ENCODE measurements around the gene CCDC188. TPM values are rescaled to one million over a fixed set of nuclear protein-coding genes. Genes with fewer than 3 reads are reported as not detected.
"Not testable (repeated sequence)": the region's sequence is repeated elsewhere in the genome, so short reads cannot be mapped to it uniquely, and the experiment has no call there.

Gene CCDC188
- polyA plus RNA-seq, 1 donor = 2.2 TPM

DNA sequence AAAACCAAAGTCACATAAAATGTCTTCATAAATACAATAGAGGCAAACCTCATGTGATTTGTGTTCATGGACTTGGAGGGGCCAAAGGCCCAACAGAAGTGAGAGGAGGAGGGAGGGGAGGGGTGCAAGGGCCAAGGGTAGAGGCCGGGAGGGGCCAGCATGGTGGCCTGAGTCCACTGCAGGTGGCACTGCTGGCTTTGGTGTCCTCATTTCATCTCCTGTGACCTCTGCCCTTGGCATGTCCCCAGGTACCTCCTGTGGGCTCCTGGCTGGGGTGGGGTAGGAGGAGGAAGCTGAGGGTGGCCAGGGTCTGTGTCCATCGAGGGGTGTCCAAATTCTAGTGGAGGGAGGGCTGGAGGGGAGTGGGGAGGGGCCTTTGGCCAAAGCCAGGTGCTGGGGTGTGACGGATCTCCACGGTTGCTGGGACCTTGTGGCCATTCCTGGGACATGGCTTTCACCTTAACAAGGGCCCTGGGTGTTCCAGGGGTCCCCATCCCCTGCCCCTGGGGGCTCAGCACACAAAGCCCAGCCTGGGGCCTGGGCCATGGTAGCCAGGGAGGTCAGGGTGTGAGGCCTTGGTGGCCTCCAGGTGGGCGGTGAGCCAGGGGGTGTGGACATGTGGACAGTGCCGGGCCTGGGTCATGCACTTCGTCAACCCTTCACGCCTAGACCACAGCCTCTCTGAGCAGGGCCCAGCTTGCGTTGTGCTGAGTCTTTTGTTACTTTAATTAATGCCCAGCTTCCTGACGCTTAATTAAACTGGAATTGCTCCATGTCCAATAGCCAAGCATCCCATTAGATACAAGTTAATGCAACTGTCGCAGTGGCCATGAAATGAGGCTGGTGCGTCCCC is 20.7 kb upstream of the CCDC188 start:
- no peak for DNase-seq (ENCODE audit: low read depth)

GRCh38 chr22:20170170-20170569 is 19.3 kb upstream of the CCDC188 start:
- no peak for DNase-seq (ENCODE audit: low read depth)

GRCh38 chr22:20169253-20169822 is 18.5 kb upstream of the CCDC188 start:
- DNase-seq (ENCODE audit: low read depth) = no peak

DNA sequence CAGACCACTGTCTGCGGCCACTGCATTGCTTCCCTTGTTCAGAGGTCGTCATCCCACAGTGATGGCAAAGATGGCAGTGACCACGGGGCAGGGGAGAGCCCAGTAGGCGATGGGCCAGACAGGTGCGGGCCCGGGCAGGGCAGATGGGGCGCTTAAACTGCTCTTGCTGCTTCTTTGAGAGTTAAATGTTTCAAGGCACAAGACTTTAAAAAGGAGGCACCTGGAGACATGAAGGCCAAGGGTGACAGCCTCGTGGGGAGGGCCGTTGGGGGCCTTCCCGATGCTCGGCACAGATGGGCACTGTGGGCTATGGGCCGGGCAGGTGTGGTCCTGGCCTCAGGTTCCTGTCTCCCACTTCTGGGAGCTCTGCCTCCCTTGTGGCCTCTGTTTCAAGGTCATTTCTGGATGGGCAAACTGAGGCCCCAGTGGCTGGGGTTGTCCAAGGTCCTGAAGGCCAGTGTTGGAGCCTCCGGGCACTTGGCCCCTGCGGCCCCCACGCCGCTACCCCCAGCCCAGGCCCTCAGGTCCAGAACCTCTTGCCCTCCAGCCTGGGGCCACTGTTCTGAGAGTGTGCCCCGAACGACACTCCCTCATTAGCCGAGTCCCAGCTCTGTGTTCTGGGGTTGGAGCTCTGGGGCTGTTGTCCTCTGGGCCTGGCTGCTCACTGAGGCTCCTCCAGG is 16.9 kb upstream of the CCDC188 start:
- no peak for DNase-seq (ENCODE audit: low read depth)

- no peak for DNase-seq (ENCODE audit: low read depth)
Measured at GRCh38 chr22:20166703-20167102, 15.8 kb upstream of the CCDC188 start.

- DNase-seq (ENCODE audit: low read depth) = no peak
Measured at GRCh38 chr22:20165913-20166312, 15.1 kb upstream of the CCDC188 start.

GRCh38 chr22:20165421-20165820 is 14.6 kb upstream of the CCDC188 start:
- DNase-seq (ENCODE audit: low read depth) = no peak

GRCh38 chr22:20164863-20165262 is 14.0 kb upstream of the CCDC188 start:
- DNase-seq (ENCODE audit: low read depth) = no peak

- no peak for DNase-seq (ENCODE audit: low read depth)
Measured at GRCh38 chr22:20160041-20160440, 9.2 kb upstream of the CCDC188 start.

DNA sequence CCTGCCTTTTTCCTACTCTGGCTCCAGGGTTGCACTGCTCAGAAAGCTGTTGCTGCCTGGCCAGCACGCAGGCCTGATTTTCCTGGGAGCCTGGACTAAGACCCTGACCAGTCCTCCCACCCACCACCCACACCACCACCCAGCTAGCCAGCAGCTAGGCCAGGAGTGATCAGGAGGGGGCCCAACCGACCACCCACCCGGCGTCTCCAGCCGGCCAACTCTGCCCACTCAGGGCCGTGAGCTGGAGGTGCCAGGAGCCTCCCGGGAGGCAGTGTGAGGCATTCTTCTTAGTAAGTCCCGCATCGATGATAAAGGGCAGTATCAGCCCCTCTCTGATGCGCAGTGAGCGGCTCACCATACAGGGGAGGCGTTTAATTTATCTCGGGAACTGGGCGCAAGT is 8.7 kb upstream of the CCDC188 start:
- DNase-seq (ENCODE audit: low read depth) = not testable (repeated sequence)

DNA sequence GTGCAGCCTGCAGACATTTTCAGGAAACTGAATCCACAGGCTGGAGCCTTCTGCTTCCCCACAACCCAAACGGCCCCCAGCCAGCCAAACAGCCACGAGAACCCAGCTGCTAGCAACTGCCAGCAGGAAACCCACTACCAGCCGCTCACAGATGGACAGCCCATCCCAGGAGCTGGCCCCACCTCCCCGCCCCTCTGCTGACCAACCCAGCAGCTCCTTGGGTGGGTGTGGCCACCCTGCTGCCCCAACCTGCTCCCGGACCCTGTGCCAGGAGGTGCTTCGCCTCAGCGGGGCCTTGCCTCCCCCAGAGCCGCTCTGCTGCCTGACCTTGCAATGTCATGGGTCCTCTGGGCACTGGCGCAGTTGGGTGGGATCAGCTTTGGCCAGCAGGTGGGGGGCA is 8.2 kb upstream of the CCDC188 start:
- no peak for DNase-seq (ENCODE audit: low read depth)

DNA sequence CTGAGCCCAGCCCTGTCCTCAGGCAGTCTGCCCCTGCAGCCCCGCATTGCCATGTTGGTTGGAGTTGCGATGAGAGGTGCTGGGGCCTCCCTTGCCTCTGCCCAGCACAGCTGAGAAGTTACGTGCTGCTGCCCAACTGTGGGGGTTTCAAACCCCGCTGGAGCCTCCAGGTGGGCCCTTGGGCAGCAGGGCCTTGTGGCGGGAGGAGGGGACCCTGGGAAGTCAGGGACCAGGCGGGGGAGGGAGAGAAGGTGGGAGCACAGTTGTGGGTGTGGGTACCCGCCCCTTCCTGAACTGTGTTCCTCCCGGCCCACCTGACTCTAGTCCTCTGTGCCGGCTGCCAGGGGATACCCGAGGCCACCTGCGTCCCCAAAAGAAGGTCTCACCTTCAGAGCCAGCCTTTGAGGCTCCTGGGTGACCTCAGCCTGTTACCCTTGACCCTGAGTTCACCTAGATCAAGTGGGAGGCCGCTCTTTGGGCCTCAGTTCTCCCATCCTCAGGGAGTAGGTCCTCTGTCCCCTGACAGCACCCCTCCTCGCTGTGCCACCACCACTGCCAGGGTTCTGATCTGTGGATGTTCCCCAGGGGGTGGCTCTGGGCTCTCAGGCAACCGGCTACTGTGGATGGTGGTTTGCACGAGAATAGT is 7.7 kb upstream of the CCDC188 start:
- DNase-seq (ENCODE audit: low read depth) = no peak

DNA sequence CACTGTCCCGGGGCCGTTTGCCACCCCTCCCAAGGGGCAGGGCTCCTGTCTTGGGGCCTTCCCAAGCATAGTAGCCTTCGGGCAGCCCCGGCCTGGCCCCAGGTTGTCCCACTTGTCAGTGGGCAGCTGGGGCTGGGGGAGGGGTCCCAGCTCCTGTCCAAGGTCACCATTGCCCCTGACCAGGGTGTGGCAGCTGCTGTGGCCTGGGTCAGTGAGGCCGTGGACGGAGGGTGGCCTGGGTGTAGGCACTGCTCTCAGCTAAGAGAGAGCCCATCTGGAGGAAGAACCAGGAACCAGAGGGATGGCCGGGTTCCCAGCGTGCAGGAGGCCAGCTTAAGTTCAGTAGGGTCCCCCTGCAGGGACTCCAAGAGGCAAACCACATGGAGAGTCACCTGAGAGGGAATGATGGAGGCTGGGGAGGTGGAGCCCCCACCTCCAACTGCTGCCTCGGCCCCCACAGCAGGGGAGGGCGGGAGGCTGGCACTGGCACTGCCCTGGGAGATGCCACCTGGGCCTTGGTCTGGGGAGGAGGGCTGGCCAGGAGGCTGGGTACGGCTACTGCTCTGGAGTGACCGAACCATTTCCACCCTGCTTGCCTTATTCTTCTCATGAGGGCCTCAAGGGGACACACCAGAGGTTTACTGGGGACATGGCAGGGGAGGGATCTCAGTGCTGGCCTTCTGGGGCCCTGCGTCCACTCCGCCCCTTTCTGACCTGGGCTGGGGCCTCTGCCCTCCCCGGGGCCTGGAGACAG is 6.8 kb upstream of the CCDC188 start:
- no peak for DNase-seq (ENCODE audit: low read depth)

- DNase-seq (ENCODE audit: low read depth) = peak; percentile 52
Measured at GRCh38 chr22:20156611-20157429, 6.0 kb upstream of the CCDC188 start.

DNA sequence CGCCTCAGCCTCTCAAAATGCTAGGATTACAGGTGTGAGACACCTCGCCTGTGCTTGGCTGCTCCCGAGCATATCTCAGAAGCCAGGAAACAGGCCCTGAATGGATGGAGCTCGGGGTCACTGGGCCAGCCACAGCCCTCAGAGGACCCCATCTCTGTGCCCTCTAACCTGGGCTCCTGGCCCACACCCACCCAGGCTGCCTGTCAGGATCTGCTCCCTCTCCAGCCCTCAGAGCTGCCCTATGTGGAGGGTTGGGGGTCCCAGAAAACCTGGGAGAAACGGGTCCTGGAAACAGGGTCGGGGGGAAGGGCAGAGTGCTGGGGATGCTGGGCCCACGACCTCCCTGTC is 5.2 kb upstream of the CCDC188 start:
- no peak for DNase-seq (ENCODE audit: low read depth)

- DNase-seq (ENCODE audit: low read depth) = no peak
Measured at GRCh38 chr22:20155330-20156041, 4.6 kb upstream of the CCDC188 start.

GRCh38 chr22:20154602-20155187 is 3.8 kb upstream of the CCDC188 start:
- no peak for DNase-seq (ENCODE audit: low read depth)

DNA sequence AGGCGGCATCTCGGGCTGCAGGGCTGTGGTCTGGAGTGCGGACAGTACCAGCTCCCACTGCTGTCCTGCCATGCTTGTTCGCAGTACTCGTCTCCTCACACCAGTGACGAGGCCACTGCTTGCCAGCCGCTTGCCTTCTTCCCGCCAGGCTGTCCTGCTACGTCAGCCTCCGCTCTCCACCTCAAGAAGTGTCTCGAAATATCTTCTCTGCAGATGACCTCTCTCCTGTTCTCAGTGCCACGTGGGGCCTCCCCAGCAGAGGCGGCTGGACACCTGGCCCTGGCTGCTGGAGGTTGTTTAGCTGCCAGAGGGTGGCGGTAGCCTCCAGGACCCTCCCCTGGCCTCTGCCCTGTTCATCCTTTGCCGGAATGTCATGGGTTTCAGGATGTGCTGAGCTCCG is 3.1 kb upstream of the CCDC188 start:
- no peak for DNase-seq (ENCODE audit: low read depth)

DNA sequence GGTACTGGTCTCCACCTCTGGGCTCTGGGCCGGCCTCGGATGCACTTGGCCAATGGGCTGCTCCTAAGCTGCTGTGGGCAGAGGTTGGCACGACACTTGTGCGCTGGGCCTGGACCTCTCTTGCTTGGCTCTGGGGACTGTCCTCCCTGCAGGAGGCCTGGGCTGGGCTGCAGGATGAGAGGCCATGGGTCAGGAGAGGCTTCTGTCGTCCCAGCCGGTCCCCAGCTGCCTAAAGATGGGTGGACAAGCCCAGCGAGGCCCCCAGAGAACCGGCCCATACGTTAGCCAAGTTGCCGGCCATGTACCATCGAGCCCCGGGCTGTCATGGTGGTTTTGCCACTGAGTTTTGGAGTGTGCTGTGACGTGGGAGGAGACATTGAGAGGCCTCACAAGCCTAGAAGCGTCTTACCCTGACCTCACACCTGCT is 1.6 kb upstream of the CCDC188 start:
- no peak for DNase-seq (ENCODE audit: low read depth)

DNA sequence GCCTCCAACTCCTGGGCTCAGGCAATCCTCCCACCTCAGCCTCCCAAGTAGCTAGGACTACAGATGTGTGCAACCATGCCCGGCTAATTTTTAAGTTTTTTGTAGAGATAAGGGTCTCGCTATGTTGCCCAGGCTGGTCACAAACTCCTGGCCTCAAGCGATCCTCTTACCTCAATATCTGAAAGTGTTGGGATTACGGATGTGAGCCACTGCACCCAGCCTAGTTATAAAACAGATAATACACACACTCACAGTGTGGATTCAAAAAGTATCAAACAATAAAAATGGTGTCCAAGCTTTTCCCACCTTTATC is 377 bp upstream of the CCDC188 start:
- DNase-seq (ENCODE audit: low read depth) = no peak

Measured in forelimb muscle (tissue), 1 donor.